ENCODE data around the gene NPSR1. TPM values are rescaled to one million over a fixed set of nuclear protein-coding genes. Genes with fewer than 3 reads are reported as not detected.
"Not testable (repeated sequence)": the region's sequence is repeated elsewhere in the genome, so short reads cannot be mapped to it uniquely, and the experiment has no call there.

Gene NPSR1
- total and polyA plus RNA-seq, 5 donors from 2014 or later, result not detected

GRCh38 chr7:34875481-34875880 lies 217.5 kb downstream of the NPSR1 start:
- H3K4me1 ChIP-seq (ENCODE audit: control insufficient read depth, insufficient read depth, low read length, poor library complexity, severe bottlenecking), result no peaks in the 10 kb centered on the region
- Mint-ChIP-seq H3K4me1 (no peaks in the 10 kb centered on the region), H3K9me3 (peaks cover 0 to 13% (median 4%) of the 10 kb centered on the region in 7 donors), H3K27ac (no peak overlapping the region), H3K27me3 (peaks cover 4% of the 10 kb centered on the region), H3K36me3 (no peaks in the 10 kb centered on the region), H3K4me3 (no peak overlapping the region)
- H3K4me3 ChIP-seq (ENCODE audit: low read depth, low read length), result no peak overlapping the region
- no peaks in the 10 kb centered on the region for H3K9me3 ChIP-seq (ENCODE audit: control insufficient read depth in 2 of 2, low read length in 2 of 2)
- ATAC-seq (ENCODE audit: low read depth in 2 of 2) (no peak), DNase-seq (no peak)
- no peaks in the 10 kb centered on the region for H3K27me3 ChIP-seq (ENCODE audit: control insufficient read depth, insufficient read depth, low read length)
- no peaks in the 10 kb centered on the region for H3K36me3 ChIP-seq (ENCODE audit: control insufficient read depth, insufficient read depth, low read length)
- H3K27ac ChIP-seq (ENCODE audit: insufficient read depth, low read length, poor library complexity, severe bottlenecking), result no peak overlapping the region

DNA sequence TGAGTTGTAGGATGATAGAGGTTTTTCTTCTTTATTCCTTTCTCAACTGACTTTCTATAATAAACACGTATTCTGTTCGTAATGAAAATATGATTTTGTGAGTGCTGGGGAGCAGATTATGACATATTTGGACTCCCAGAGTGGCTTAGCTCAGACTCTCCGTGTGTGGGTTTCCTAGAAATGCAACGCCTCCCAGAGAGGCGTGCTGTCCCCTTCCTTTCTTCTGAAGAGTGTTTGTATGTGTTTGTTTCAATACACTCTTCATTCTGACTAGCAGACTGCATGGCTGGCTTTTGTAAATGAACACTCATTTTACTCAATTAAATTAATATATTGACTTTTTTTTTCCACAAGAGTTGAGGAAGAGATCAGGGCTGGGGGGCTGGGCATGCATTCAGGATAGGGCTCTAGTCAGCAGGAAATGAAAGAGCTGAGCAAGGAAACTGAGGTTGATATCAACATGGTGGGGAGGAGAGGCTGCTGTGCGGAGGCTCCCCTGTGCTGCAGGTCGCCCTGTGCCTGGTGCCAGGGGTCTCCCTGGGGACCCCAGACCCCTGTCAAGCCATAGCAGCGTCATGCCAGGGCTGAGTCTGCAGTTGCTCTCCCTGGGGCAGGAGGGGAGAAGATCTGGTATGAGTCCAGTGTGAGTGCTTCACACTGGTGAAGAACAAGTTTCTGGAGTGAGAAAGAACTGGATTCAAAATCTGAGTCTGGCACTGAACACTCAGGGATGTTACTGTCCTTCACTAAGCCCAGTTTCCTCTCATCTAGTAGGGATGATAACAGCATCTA lies 221.1 kb downstream of the NPSR1 start:
- H3K36me3 ChIP-seq (ENCODE audit: control insufficient read depth, insufficient read depth, low read length); H3K27ac Mint-ChIP-seq; H3K27ac ChIP-seq (ENCODE audit: insufficient read depth, low read length, poor library complexity, severe bottlenecking); H3K4me3 Mint-ChIP-seq; H3K4me1 Mint-ChIP-seq; H3K27me3 ChIP-seq (ENCODE audit: control insufficient read depth, insufficient read depth, low read length); DNase-seq; ATAC-seq (ENCODE audit: low read depth in 2 of 2); H3K4me1 ChIP-seq (ENCODE audit: control insufficient read depth, insufficient read depth, low read length, poor library complexity, severe bottlenecking); H3K4me3 ChIP-seq (ENCODE audit: low read depth, low read length); H3K36me3 Mint-ChIP-seq; H3K27me3 Mint-ChIP-seq; H3K9me3 ChIP-seq (ENCODE audit: control insufficient read depth in 2 of 2, low read length in 2 of 2): not testable (repeated sequence)
- H3K9me3 Mint-ChIP-seq, result peaks cover 0 to 17% (median 5%) of the 10 kb centered on the region in 7 donors

- Mint-ChIP-seq H3K27me3 (no peaks in the 10 kb centered on the region), H3K4me3 (no peak overlapping the region), H3K36me3 (no peaks in the 10 kb centered on the region), H3K27ac (no peak overlapping the region), H3K9me3 (peaks cover 0 to 17% (median 5%) of the 10 kb centered on the region in 7 donors), H3K4me1 (no peaks in the 10 kb centered on the region)
- peaks cover 2 to 9% of the 10 kb centered on the region in 2 experiments for H3K9me3 ChIP-seq (ENCODE audit: control insufficient read depth in 2 of 2, low read length in 2 of 2)
- DNase-seq, result no peak
- H3K27me3 ChIP-seq (ENCODE audit: control insufficient read depth, insufficient read depth, low read length), result no peaks in the 10 kb centered on the region
- H3K36me3 ChIP-seq (ENCODE audit: control insufficient read depth, insufficient read depth, low read length), result no peaks in the 10 kb centered on the region
- ATAC-seq (ENCODE audit: low read depth in 2 of 2), result no peak
- no peak overlapping the region for H3K4me3 ChIP-seq (ENCODE audit: low read depth, low read length)
- no peaks in the 10 kb centered on the region for H3K4me1 ChIP-seq (ENCODE audit: control insufficient read depth, insufficient read depth, low read length, poor library complexity, severe bottlenecking)
- no peak overlapping the region for H3K27ac ChIP-seq (ENCODE audit: insufficient read depth, low read length, poor library complexity, severe bottlenecking)
These were observed 221.9 kb downstream of the NPSR1 start for GRCh38 chr7:34879871-34880270.

- not testable (repeated sequence) for H3K4me3 Mint-ChIP-seq; H3K27ac ChIP-seq (ENCODE audit: insufficient read depth, low read length, poor library complexity, severe bottlenecking); H3K27me3 Mint-ChIP-seq; ATAC-seq (ENCODE audit: low read depth in 2 of 2); H3K4me1 Mint-ChIP-seq; H3K4me3 ChIP-seq (ENCODE audit: low read depth, low read length); H3K36me3 Mint-ChIP-seq; H3K9me3 ChIP-seq (ENCODE audit: control insufficient read depth in 2 of 2, low read length in 2 of 2); H3K36me3 ChIP-seq (ENCODE audit: control insufficient read depth, insufficient read depth, low read length); H3K27me3 ChIP-seq (ENCODE audit: control insufficient read depth, insufficient read depth, low read length); H3K27ac Mint-ChIP-seq; H3K4me1 ChIP-seq (ENCODE audit: control insufficient read depth, insufficient read depth, low read length, poor library complexity, severe bottlenecking); DNase-seq
- H3K9me3 Mint-ChIP-seq, result peaks cover 0 to 17% (median 7%) of the 10 kb centered on the region in 7 donors
These were observed 225.8 kb downstream of the NPSR1 start for GRCh38 chr7:34883855-34884254.

DNA sequence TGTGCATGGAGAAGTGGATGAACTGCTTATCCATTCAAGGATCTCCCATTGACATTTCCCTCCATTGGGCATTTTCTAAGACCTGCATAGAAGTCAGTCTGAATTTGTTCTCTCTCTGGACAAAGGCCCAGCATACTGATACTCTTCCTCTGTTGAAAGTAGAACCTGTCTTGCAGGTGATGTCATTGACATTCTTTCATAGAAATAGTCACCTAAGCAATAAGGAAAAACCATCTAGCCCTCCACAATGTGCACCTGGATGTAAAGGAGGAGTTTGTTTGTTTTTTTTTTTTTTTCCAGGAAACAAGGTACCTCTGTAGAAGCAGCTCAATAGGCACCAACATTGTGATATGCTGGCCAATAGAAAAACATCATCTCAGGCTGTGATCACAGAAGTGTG lies 228.8 kb downstream of the NPSR1 start:
- no peaks in the 10 kb centered on the region for H3K27me3 Mint-ChIP-seq
- H3K4me1 Mint-ChIP-seq, result no peaks in the 10 kb centered on the region
- peaks cover 0 to 15% (median 6%) of the 10 kb centered on the region in 7 donors for H3K9me3 Mint-ChIP-seq
- H3K4me3 Mint-ChIP-seq, result no peak overlapping the region
- H3K27ac Mint-ChIP-seq, result no peak overlapping the region
- Histone ChIP-seq H3K4me3 (ENCODE audit: low read depth, low read length) (no peak overlapping the region), H3K36me3 (ENCODE audit: control insufficient read depth, insufficient read depth, low read length) (no peaks in the 10 kb centered on the region), H3K27me3 (ENCODE audit: control insufficient read depth, insufficient read depth, low read length) (no peaks in the 10 kb centered on the region), H3K9me3 (ENCODE audit: control insufficient read depth in 2 of 2, low read length in 2 of 2) (peaks cover 2 to 9% of the 10 kb centered on the region in 2 experiments), H3K4me1 (ENCODE audit: control insufficient read depth, insufficient read depth, low read length, poor library complexity, severe bottlenecking) (no peaks in the 10 kb centered on the region), H3K27ac (ENCODE audit: insufficient read depth, low read length, poor library complexity, severe bottlenecking) (no peak overlapping the region)
- H3K36me3 Mint-ChIP-seq, result no peaks in the 10 kb centered on the region
- no peak for ATAC-seq (ENCODE audit: low read depth in 2 of 2)
- no peak for DNase-seq

DNA sequence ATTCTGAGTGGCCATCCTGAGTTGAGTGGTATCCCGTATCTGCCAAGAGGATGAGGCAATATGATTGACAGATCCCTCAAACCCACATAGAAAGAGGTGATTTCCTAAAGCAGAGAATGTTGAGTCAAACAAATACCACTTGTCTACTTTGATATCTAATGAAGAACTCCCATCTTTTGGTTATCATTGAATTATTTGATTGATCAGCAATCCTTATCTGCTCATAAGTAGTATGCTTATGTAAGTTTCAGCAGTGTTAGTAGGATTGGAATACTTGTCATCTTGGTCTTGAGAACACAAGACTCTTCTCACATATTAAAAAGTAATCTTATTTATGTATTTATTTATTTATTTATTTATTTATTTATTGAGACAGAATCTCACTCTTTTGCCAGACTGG lies 231.9 kb downstream of the NPSR1 start:
- Histone ChIP-seq H3K27me3 (ENCODE audit: control insufficient read depth, insufficient read depth, low read length) (no peaks in the 10 kb centered on the region), H3K4me1 (ENCODE audit: control insufficient read depth, insufficient read depth, low read length, poor library complexity, severe bottlenecking) (no peaks in the 10 kb centered on the region), H3K27ac (ENCODE audit: insufficient read depth, low read length, poor library complexity, severe bottlenecking) (no peak overlapping the region), H3K9me3 (ENCODE audit: control insufficient read depth in 2 of 2, low read length in 2 of 2) (peaks cover 0 to 1% of the 10 kb centered on the region in 2 experiments), H3K4me3 (ENCODE audit: low read depth, low read length) (no peak overlapping the region), H3K36me3 (ENCODE audit: control insufficient read depth, insufficient read depth, low read length) (no peaks in the 10 kb centered on the region)
- H3K27ac Mint-ChIP-seq, result no peak overlapping the region
- H3K4me1 Mint-ChIP-seq, result no peaks in the 10 kb centered on the region
- no peak for ATAC-seq (ENCODE audit: low read depth in 2 of 2)
- H3K27me3 Mint-ChIP-seq, result peaks cover 13% of the 10 kb centered on the region
- no peaks in the 10 kb centered on the region for H3K36me3 Mint-ChIP-seq
- peak overlapping the region in 1 of 4 donors; percentile 52 for H3K4me3 Mint-ChIP-seq
- no peak for DNase-seq
- peaks cover 0 to 12% (median 7%) of the 10 kb centered on the region in 7 donors for H3K9me3 Mint-ChIP-seq

GRCh38 chr7:34895202-34895601 lies 237.2 kb downstream of the NPSR1 start:
- H3K4me1 Mint-ChIP-seq, result no peaks in the 10 kb centered on the region
- no peak overlapping the region for H3K4me3 Mint-ChIP-seq
- no peaks in the 10 kb centered on the region for H3K36me3 Mint-ChIP-seq
- no peak overlapping the region for H3K4me3 ChIP-seq (ENCODE audit: low read depth, low read length)
- H3K27me3 ChIP-seq (ENCODE audit: control insufficient read depth, insufficient read depth, low read length), result no peaks in the 10 kb centered on the region
- ATAC-seq (ENCODE audit: low read depth in 2 of 2) (no peak), DNase-seq (no peak)
- H3K27ac Mint-ChIP-seq, result no peak overlapping the region
- H3K9me3 Mint-ChIP-seq, result peaks cover 0 to 22% (median 13%) of the 10 kb centered on the region in 7 donors
- H3K27ac ChIP-seq (ENCODE audit: insufficient read depth, low read length, poor library complexity, severe bottlenecking), result no peak overlapping the region
- H3K36me3 ChIP-seq (ENCODE audit: control insufficient read depth, insufficient read depth, low read length), result no peaks in the 10 kb centered on the region
- H3K4me1 ChIP-seq (ENCODE audit: control insufficient read depth, insufficient read depth, low read length, poor library complexity, severe bottlenecking), result no peaks in the 10 kb centered on the region
- H3K9me3 ChIP-seq (ENCODE audit: control insufficient read depth in 2 of 2, low read length in 2 of 2), result peaks cover 0 to 13% of the 10 kb centered on the region in 2 experiments
- peaks cover 14% of the 10 kb centered on the region for H3K27me3 Mint-ChIP-seq
